A673 (cell line): ENCODE measurements around the gene PRKG1. TPM values are rescaled to one million over a fixed set of nuclear protein-coding genes. Genes with fewer than 3 reads are reported as not detected.

Source experiments
- BruUV-seq: library from RNA; stranded (reverse); fragments of 400-500 nt; replicated peaks from 2 replicates; lab custom pipeline; 2021; lab: Mats Ljungman, UMichigan
- CTCF ChIA-PET: fragments of 300-600 bp; sonication (Branson Sonifier 250); formaldehyde crosslinking; loops from one replicate; lab custom pipeline; 2022; ENCODE audit warnings: antibody characterized with exemption; lab: Charles Lee
- POLR2A ChIA-PET: fragments of 300-600 bp; sonication (Branson Sonifier 250); formaldehyde crosslinking; loops from one replicate; lab custom pipeline; 2022; ENCODE audit warnings: antibody characterized with exemption; ENCODE audit not compliant: low non-redundant PET; lab: Charles Lee
- DNase-seq: peaks from one replicate; pipeline ENCODE4 v3.0.0-alpha.2; 2015; ENCODE audit warnings: low spot score
- H3K27ac ChIP-seq: fragments of 200-600 bp; sonication (generic); 2 replicates; pipeline ENCODE4 v1.5.1; 2016; ENCODE audit warnings: mixed run types, low read depth, mild to moderate bottlenecking, mixed read lengths, antibody characterized with exemption, low read length; ENCODE audit not compliant: poor library complexity, severe bottlenecking
- H3K27me3 ChIP-seq: fragments of 200-600 bp; sonication (generic); replicated peaks from 2 replicates; pipeline ENCODE4 v1.6.1; 2017; ENCODE audit warnings: mixed run types, low read depth, mild to moderate bottlenecking, mixed read lengths, antibody characterized with exemption, low read length; ENCODE audit not compliant: insufficient read depth, poor library complexity
- H3K36me3 ChIP-seq: fragments of 200-600 bp; sonication (generic); 2 replicates; pipeline ENCODE4 v1.6.1; 2016; ENCODE audit warnings: mixed run types, mild to moderate bottlenecking, mixed read lengths, antibody characterized with exemption, low read length; ENCODE audit not compliant: insufficient read depth, poor library complexity, severe bottlenecking
- H3K4me1 ChIP-seq: fragments of 200-600 bp; sonication (generic); 2 replicates; pipeline ENCODE4 v1.6.1; 2017; ENCODE audit warnings: mixed run types, mild to moderate bottlenecking, mixed read lengths, antibody characterized with exemption, low read length; ENCODE audit not compliant: insufficient read depth, poor library complexity, severe bottlenecking
- H3K4me3 ChIP-seq: fragments of 200-600 bp; sonication (generic); 2 replicates; pipeline ENCODE4 v1.5.1; 2016; ENCODE audit warnings: low read depth, mixed run types, mild to moderate bottlenecking, mixed read lengths, low read length; ENCODE audit not compliant: poor library complexity, severe bottlenecking
- H3K9me3 ChIP-seq: fragments of 200-600 bp; sonication (generic); 2 replicates; pipeline ENCODE4 v1.6.1; 2016; ENCODE audit warnings: mixed run types, low read depth, mild to moderate bottlenecking, mixed read lengths, antibody characterized with exemption, low read length; ENCODE audit not compliant: poor library complexity, severe bottlenecking
- CTCF ChIP-seq: fragments of 300-800, 200-600 bp; sonication (generic); conservative IDR thresholded peaks from 2 replicates; pipeline ENCODE4 v1.5.1; 2017; ENCODE audit warnings: low read depth, mild to moderate bottlenecking, antibody characterized with exemption, low read length, moderate library complexity, mixed read lengths
- EZH2 ChIP-seq: fragments of 200-600 bp; sonication (generic); IDR thresholded peaks from 2 replicates; pipeline ENCODE4 v1.6.1; 2017; ENCODE audit warnings: borderline replicate concordance, low read depth, mild to moderate bottlenecking, mixed read lengths, antibody characterized with exemption, low read length; ENCODE audit not compliant: poor library complexity, severe bottlenecking
- intact Hi-C: fragments of 100-400 bp; cut with micrococcal nuclease; formaldehyde crosslinking; loops from one replicate; pipeline ENCODE4 v1.10.0; 2022; ENCODE audit not compliant: unreplicated experiment
- total RNA-seq: library from RNA; stranded (reverse); gene quantifications from 2 replicates; pipeline ENCODE4 v1.2.3, GENCODE V29; 2021

The PRKG1 gene
- total RNA-seq, 1 experiment from 2014 or later, result 0.58 TPM

- intact Hi-C loops, result no loop called here
- BruUV-seq, result no TSS peak
- H3K9me3 ChIP-seq, result no peaks in the 10 kb centered on the region
- ChIA-PET POLR2A (no interaction called here), CTCF (no interaction called here)
- no peak overlapping the region for H3K27ac ChIP-seq
- H3K4me3 ChIP-seq, result no peak overlapping the region
- no peaks in the 10 kb centered on the region for H3K4me1 ChIP-seq
- DNase-seq, result no peak
- TF ChIP-seq CTCF (no peak), EZH2 (no peak)
- H3K27me3 ChIP-seq, result no peaks in the 10 kb centered on the region
- H3K36me3 ChIP-seq, result no peaks in the 10 kb centered on the region
These were observed 387.9 kb downstream of the PRKG1 start for GRCh38 chr10:51462076-51462779.

- no peaks in the 10 kb centered on the region for H3K27me3 ChIP-seq
- TF ChIP-seq CTCF (no peak), EZH2 (no peak)
- intact Hi-C loops, result no loop called here
- H3K4me3 ChIP-seq, result no peak overlapping the region
- no peak overlapping the region for H3K27ac ChIP-seq
- H3K9me3 ChIP-seq, result no peaks in the 10 kb centered on the region
- no peak for DNase-seq
- no peaks in the 10 kb centered on the region for H3K36me3 ChIP-seq
- CTCF ChIA-PET, result no interaction called here
- H3K4me1 ChIP-seq, result no peaks in the 10 kb centered on the region
- POLR2A ChIA-PET, result no interaction called here
- no TSS peak for BruUV-seq
These were observed 394.1 kb downstream of the PRKG1 start for GRCh38 chr10:51468424-51468823.

- BruUV-seq, result no TSS peak
- H3K27me3 ChIP-seq, result no peaks in the 10 kb centered on the region
- no peaks in the 10 kb centered on the region for H3K4me1 ChIP-seq
- intact Hi-C loops, result no loop called here
- no peak for DNase-seq
- TF ChIP-seq EZH2 (no peak), CTCF (no peak)
- H3K27ac ChIP-seq, result no peak overlapping the region
- ChIA-PET POLR2A (no interaction called here), CTCF (no interaction called here)
- no peaks in the 10 kb centered on the region for H3K36me3 ChIP-seq
- no peaks in the 10 kb centered on the region for H3K9me3 ChIP-seq
- H3K4me3 ChIP-seq, result no peak overlapping the region
These were observed 395.4 kb downstream of the PRKG1 start for GRCh38 chr10:51469686-51470085.
